Right kidney (tissue), 1 donor: ENCODE data around the gene UNC79.

Experiments used
- DNase-seq: peaks from one replicate; pipeline ENCODE4 v3.0.0-alpha.2; 2016

Gene UNC79

GRCh38 chr14:93753647-93754046 is 322.9 kb downstream of the UNC79 start:
- no peak for DNase-seq

DNA sequence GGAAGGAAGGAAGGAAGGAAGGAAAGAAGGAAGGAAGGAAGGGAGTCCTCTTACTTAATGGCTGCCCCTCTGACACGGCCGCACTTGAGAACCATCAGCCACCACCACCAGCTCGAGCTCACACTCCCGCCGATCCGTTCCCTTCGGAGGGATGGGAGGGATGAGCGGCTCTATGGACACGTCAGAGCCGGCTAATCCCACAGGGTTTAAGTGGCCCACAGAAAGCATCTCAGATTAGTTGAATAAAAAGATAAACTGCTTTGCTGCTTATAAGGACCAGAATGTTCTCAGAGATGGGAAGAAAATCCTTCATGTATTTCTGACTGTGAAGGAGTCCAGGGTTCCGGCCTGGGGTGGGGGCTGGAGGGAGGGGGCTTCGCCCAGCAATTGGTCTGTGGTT is 326.5 kb downstream of the UNC79 start:
- DNase-seq: no peak
